H1 (cell line): ENCODE measurements around the gene ZNF248. TPM values are rescaled to one million over a fixed set of nuclear protein-coding genes. Genes with fewer than 3 reads are reported as not detected.

Experiments
- CTCF ChIA-PET: fragments of 300-600 bp; sonication (Branson Sonifier 250); formaldehyde crosslinking; loops from one replicate; lab custom pipeline; 2021; ENCODE audit not compliant: partially characterized antibody; lab: Charles Lee
- POLR2A ChIA-PET: fragments of 300-600 bp; sonication (Branson Sonifier 250); formaldehyde crosslinking; loops from one replicate; lab custom pipeline; 2021; ENCODE audit warnings: inconsistent platforms; ENCODE audit not compliant: partially characterized antibody; lab: Charles Lee
- DNase-seq, 2 experiments: peaks; one replicate each; pipeline versions ENCODE4 v3.0.0 to v3.0.0-alpha.2; 2010 to 2022; ENCODE audit warnings: low spot score in 2 of 2, low read depth in 1 of 2, mixed read lengths in 1 of 2
- FAIRE-seq: peaks from 2 replicates; lab custom pipeline; 2011; peaks lifted over from hg19 to GRCh38; lab: Jason Lieb, UNC
- H2AFZ ChIP-seq: 2 replicates; pipeline ENCODE4 v1.8.1; 2012; ENCODE audit warnings: low read length, inconsistent platforms
- H2AK5ac ChIP-seq: 2 replicates; pipeline ENCODE4 v1.6.1; 2013; ENCODE audit warnings: low read depth, low read length
- H2BK120ac ChIP-seq: replicated peaks from 2 replicates; pipeline ENCODE3; 2013; ENCODE audit warnings: low read depth, low read length, inconsistent platforms
- H2BK12ac ChIP-seq: 2 replicates; pipeline ENCODE4 v1.6.1; 2013; ENCODE audit warnings: low read depth, low read length
- H2BK15ac ChIP-seq: 2 replicates; pipeline ENCODE4 v1.6.1; 2013; ENCODE audit warnings: low read length
- H2BK20ac ChIP-seq: 2 replicates; pipeline ENCODE4 v1.6.1; 2013; ENCODE audit warnings: low read length
- H2BK5ac ChIP-seq: 2 replicates; pipeline ENCODE4 v1.6.1; 2013; ENCODE audit warnings: low read depth, low read length
- H3K14ac ChIP-seq: 2 replicates; pipeline ENCODE4 v1.6.1; 2013; ENCODE audit warnings: inconsistent platforms; ENCODE audit not compliant: insufficient read length
- H3K18ac ChIP-seq: 2 replicates; pipeline ENCODE4 v1.6.1; 2013; ENCODE audit warnings: low read length; ENCODE audit errors: extremely low read depth
- H3K23ac ChIP-seq: 2 replicates; pipeline ENCODE4 v1.6.1; 2013; ENCODE audit warnings: inconsistent platforms; ENCODE audit not compliant: insufficient read length
- H3K23me2 ChIP-seq: 2 replicates; pipeline ENCODE4 v1.6.1; 2013; ENCODE audit warnings: low read depth, low read length
- H3K27ac ChIP-seq: 2 replicates; pipeline ENCODE4 v1.6.1; 2011; ENCODE audit warnings: low read depth, low read length, inconsistent platforms
- H3K27me3 ChIP-seq, 4 experiments: replicated peaks in 1 of 4; 1 replicate in 1 of 4; 2 replicates in 3 of 4; pipeline versions ENCODE4 v1.6.1 to v1.8.1; 2011 to 2013; ENCODE audit warnings: low read length in 3 of 4, mild to moderate bottlenecking in 3 of 4, inconsistent platforms in 2 of 4, mixed read lengths in 2 of 4, moderate library complexity in 1 of 4; ENCODE audit not compliant: control insufficient read depth in 3 of 4, insufficient read depth in 3 of 4; ENCODE audit errors: extremely low read depth in 1 of 4
- H3K36me3 ChIP-seq, 4 experiments: 2 replicates each; pipeline versions ENCODE4 v1.6.1 to v1.8.1; 2011 to 2013; ENCODE audit warnings: mild to moderate bottlenecking in 4 of 4, low read length in 3 of 4, moderate library complexity in 2 of 4, control low read depth in 1 of 4, inconsistent platforms in 1 of 4; ENCODE audit not compliant: insufficient read depth in 4 of 4, control insufficient read depth in 2 of 4
- H3K4ac ChIP-seq: replicated peaks from 2 replicates; pipeline ENCODE3; 2013; ENCODE audit warnings: low read length, low read depth, mixed read lengths, inconsistent platforms; ENCODE audit not compliant: insufficient read length
- H3K4me1 ChIP-seq, 4 experiments: replicated peaks in 1 of 4; 1 replicate in 1 of 4; 2 replicates in 3 of 4; pipeline versions ENCODE4 v1.6.1 to v1.8.1; 2011 to 2013; ENCODE audit warnings: low read length in 3 of 4, inconsistent platforms in 2 of 4, mixed read lengths in 1 of 4; ENCODE audit not compliant: insufficient read depth in 4 of 4, control insufficient read depth in 3 of 4
- H3K4me2 ChIP-seq, 2 experiments: 2 replicates each; pipeline versions ENCODE4 v1.6.1 to v1.8.1; 2011 to 2013; ENCODE audit warnings: low read depth in 2 of 2, low read length in 2 of 2, control low read depth in 1 of 2, inconsistent platforms in 1 of 2, mild to moderate bottlenecking in 1 of 2; ENCODE audit not compliant: insufficient read depth in 1 of 2
- H3K4me3 ChIP-seq, 4 experiments: fragments of 200-600, 300-600 bp in 1 of 4; sonication (generic), shearing (Covaris generic), sonication (Bioruptor Twin) in 1 of 4; 2 replicates each; pipeline versions ENCODE4 v1.5.1 to v1.8.1; 2011 to 2016; ENCODE audit warnings: low read length in 4 of 4, low read depth in 3 of 4, control low read depth in 2 of 4, inconsistent platforms in 2 of 4, mild to moderate bottlenecking in 2 of 4, mixed read lengths in 1 of 4, moderate library complexity in 1 of 4; ENCODE audit not compliant: insufficient read depth in 2 of 4; ENCODE audit errors: extremely low read depth in 1 of 4
- H3K56ac ChIP-seq: replicated peaks from 2 replicates; pipeline ENCODE3; 2013; ENCODE audit warnings: low read depth, mild to moderate bottlenecking, mixed read lengths, low read length, inconsistent platforms; ENCODE audit not compliant: insufficient read length
- H3K79me1 ChIP-seq: 2 replicates; pipeline ENCODE4 v1.6.1; 2013; ENCODE audit warnings: low read depth, low read length, control low read depth
- H3K79me2 ChIP-seq, 2 experiments: 2 replicates each; pipeline versions ENCODE4 v1.6.1 to v1.8.1; 2012 to 2013; ENCODE audit warnings: low read length in 2 of 2, mild to moderate bottlenecking in 2 of 2, inconsistent platforms in 1 of 2; ENCODE audit not compliant: insufficient read depth in 2 of 2, control insufficient read depth in 1 of 2
- H3K9ac ChIP-seq, 4 experiments: replicated peaks in 1 of 4; 1 replicate in 1 of 4; 2 replicates in 3 of 4; pipeline versions ENCODE4 v1.6.1 to v1.8.1; 2011 to 2013; ENCODE audit warnings: low read depth in 3 of 4, low read length in 3 of 4, control low read depth in 2 of 4, mild to moderate bottlenecking in 2 of 4, moderate library complexity in 2 of 4, inconsistent platforms in 1 of 4; ENCODE audit errors: extremely low read depth in 1 of 4
- H3K9me3 ChIP-seq, 2 experiments: 2 replicates each; pipeline versions ENCODE4 v1.6.1 to v1.8.1; 2012 to 2013; ENCODE audit warnings: mild to moderate bottlenecking in 2 of 2, moderate library complexity in 2 of 2, control low read depth in 1 of 2, inconsistent platforms in 1 of 2, low read depth in 1 of 2, low read length in 1 of 2, mixed read lengths in 1 of 2; ENCODE audit not compliant: insufficient read depth in 2 of 2
- H4K20me1 ChIP-seq, 2 experiments: replicated peaks in 1 of 2; 2 replicates each; pipeline versions ENCODE3 to v1.8.1; 2011 to 2013; ENCODE audit warnings: inconsistent platforms in 2 of 2, low read length in 2 of 2, mild to moderate bottlenecking in 1 of 2; ENCODE audit not compliant: insufficient read depth in 2 of 2, control insufficient read depth in 1 of 2
- H4K5ac ChIP-seq: 2 replicates; pipeline ENCODE4 v1.6.1; 2013; ENCODE audit warnings: low read length, low read depth, mixed read lengths, inconsistent platforms; ENCODE audit not compliant: insufficient read length
- H4K8ac ChIP-seq: 2 replicates; pipeline ENCODE4 v1.8.0; 2013; ENCODE audit warnings: mild to moderate bottlenecking, moderate library complexity, low read length, inconsistent platforms; ENCODE audit not compliant: insufficient read depth; ENCODE audit errors: extremely low read depth
- H4K91ac ChIP-seq: replicated peaks from 2 replicates; pipeline ENCODE3; 2013; ENCODE audit warnings: low read length, mixed read lengths, inconsistent platforms; ENCODE audit not compliant: insufficient read length
- CTBP2 ChIP-seq: IDR thresholded peaks from 2 replicates; pipeline ENCODE4 v1.7.0; 2011; ENCODE audit warnings: borderline replicate concordance, mild to moderate bottlenecking, moderate library complexity, mixed read lengths, low read length; ENCODE audit not compliant: insufficient read depth, insufficient read length
- EGR1 ChIP-seq: IDR thresholded peaks from 2 replicates; pipeline ENCODE4 v1.6.1; 2011; ENCODE audit warnings: low read depth, low read length, borderline replicate concordance
- HDAC2 ChIP-seq, 2 experiments: fragments of 300-600 bp in 1 of 2; sonication (generic) in 1 of 2; IDR thresholded peaks; 2 replicates each; pipeline ENCODE4 v1.6.1; 2011 to 2012; ENCODE audit warnings: low read depth in 2 of 2, low read length in 2 of 2, mild to moderate bottlenecking in 2 of 2, moderate library complexity in 2 of 2, borderline replicate concordance in 1 of 2, inconsistent platforms in 1 of 2
- NRF1 ChIP-seq: IDR thresholded peaks from 2 replicates; pipeline ENCODE4 v1.6.1; 2011; ENCODE audit warnings: mild to moderate bottlenecking, low read depth, low read length, improper control_type of control experiment
- SIRT6 ChIP-seq: IDR thresholded peaks from one replicate; pipeline ENCODE4 v1.7.1; 2012; ENCODE audit warnings: low read length, inconsistent platforms
- SRF ChIP-seq: IDR thresholded peaks from 2 replicates; pipeline ENCODE4 v1.6.1; 2011; ENCODE audit warnings: mild to moderate bottlenecking, low read depth, low read length, moderate library complexity
- TAF7 ChIP-seq: optimal IDR thresholded peaks from 2 replicates; pipeline ENCODE3; 2011; ENCODE audit warnings: low read depth, mild to moderate bottlenecking, inconsistent platforms, low read length, moderate library complexity, borderline replicate concordance
- TBP ChIP-seq: IDR thresholded peaks from 2 replicates; pipeline ENCODE4 v1.6.1; 2011; ENCODE audit warnings: low read depth, low read length, improper control_type of control experiment
- TCF12 ChIP-seq: IDR thresholded peaks from 2 replicates; pipeline ENCODE4 v1.6.1; 2011; ENCODE audit warnings: low read depth, mild to moderate bottlenecking, low read length
- WGBS, 2 experiments: shearing (Covaris generic) in 1 of 2; methylation state at CpG; one replicate each; pipeline versions ENCODE4 v1.1.6 to v1.1.7; 2013 to 2015; ENCODE audit warnings: low lambda C conversion rate in 2 of 2, mixed read lengths in 2 of 2, inconsistent platforms in 1 of 2, low coverage in 1 of 2, missing lambda C conversion rate in 1 of 2; ENCODE audit not compliant: insufficient replicate concordance in 2 of 2, insufficient coverage in 1 of 2, insufficient read length in 1 of 2; ENCODE audit errors: extremely low coverage in 1 of 2, missing lambda C conversion rate in 1 of 2; 5-methylcytosine and 5-hydroxymethylcytosine counted together
- polyA plus RNA-seq, 7 experiments: library from polyadenylated mRNA; depleted of rRNA in 3 of 7; stranded (reverse) in 5 of 7; unstranded in 2 of 7; fragments of >200 nt in 5 of 7; fragments of 200-250 nt in 2 of 7; gene quantifications; 1 replicate in 5 of 7; 2 replicates in 1 of 7; 4 replicates in 1 of 7; pipeline versions ENCODE4 v1.2.1 to v1.2.3, GENCODE V29; 2011 to 2013; ENCODE audit warnings: missing spikeins in 2 of 7, mixed read lengths in 2 of 7
- total RNA-seq: library from RNA; stranded (reverse); fragmentation: NEBNext Ultra II Directional; extraction: Animal tissue kit (Norgen Biotek cat#: 25700); gene quantifications from 2 replicates; pipeline ENCODE4 v1.2.1, GENCODE V29; 2021
- TF ChIP-seq, protein P1 (sequence below), 3 experiments: IDR thresholded peaks; 1 replicate in 2 of 3; 2 replicates in 1 of 3; pipeline versions ENCODE4 v1.5.1 to v1.6.1; 2011; ENCODE audit warnings: low read length in 3 of 3, mild to moderate bottlenecking in 3 of 3, inconsistent platforms in 2 of 3, low read depth in 1 of 3, moderate library complexity in 1 of 3; ENCODE audit not compliant: insufficient read depth in 1 of 3; ENCODE audit errors: control extremely low read depth in 1 of 3

Gene ZNF248
- total and polyA plus RNA-seq, 2 of the 8 experiments (the other 6 are each of a cell fraction or from before 2014, with no cell fraction given) = 9.1 TPM; not detected in 1

DNA sequence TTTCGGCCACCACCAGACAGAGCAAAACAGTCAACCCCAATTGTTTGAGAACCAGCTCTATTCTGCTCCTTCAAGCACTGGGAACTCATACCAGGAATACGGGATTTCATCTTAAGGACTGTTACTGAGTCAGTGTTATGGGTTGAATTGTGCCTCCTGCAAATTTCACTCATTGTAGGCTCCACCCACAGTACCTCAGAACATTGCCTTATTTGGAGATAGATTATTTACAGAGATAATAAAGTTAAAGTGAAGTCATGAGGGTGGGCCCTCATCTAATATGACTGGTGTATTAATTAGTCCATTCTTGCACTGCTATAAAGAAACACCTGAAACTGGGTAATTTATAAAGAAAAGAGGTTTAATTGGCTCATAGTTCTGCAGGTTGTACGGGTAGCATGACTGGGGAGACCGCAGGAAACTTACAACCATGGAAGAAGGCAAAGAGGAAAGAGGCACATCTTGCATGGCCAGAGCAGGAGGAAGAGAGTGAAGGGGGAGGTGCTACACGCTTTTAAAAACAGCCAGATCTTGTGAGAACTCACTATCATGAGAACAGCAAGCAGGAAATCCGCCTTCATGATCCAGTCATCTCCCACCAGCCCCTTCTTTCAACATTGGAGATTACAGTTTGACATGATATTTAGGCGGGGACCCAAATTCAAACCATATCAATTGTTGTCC lies 14.3 kb upstream of the ZNF248 start:
- H3K79me1 ChIP-seq = no peaks in the 10 kb centered on the region
- no peak for FAIRE-seq
- no peak overlapping the region for H2AFZ ChIP-seq
- H3K27me3 ChIP-seq = no peaks in the 10 kb centered on the region
- H3K14ac ChIP-seq = no peak overlapping the region
- no peak overlapping the region for H3K4ac ChIP-seq
- no peak overlapping the region for H2BK15ac ChIP-seq
- DNase-seq = no peak
- no peaks in the 10 kb centered on the region for H3K79me2 ChIP-seq
- H4K20me1 ChIP-seq = no peaks in the 10 kb centered on the region
- no peak overlapping the region for H3K23ac ChIP-seq
- WGBS, 2 experiments = 65% methylated on average over 7 of the region's 7 CpGs; no CpG with 5 or more reads in 1 of the 2 experiments
- no peak overlapping the region for H3K4me3 ChIP-seq
- no peak overlapping the region for H3K56ac ChIP-seq
- H2AK5ac ChIP-seq = no peak overlapping the region
- H2BK120ac ChIP-seq = no peak overlapping the region
- H3K27ac ChIP-seq = no peak overlapping the region
- no peak overlapping the region for H2BK12ac ChIP-seq
- H3K23me2 ChIP-seq = no peaks in the 10 kb centered on the region
- CTCF ChIA-PET = no interaction called here
- peaks cover 54 to 78% of the 10 kb centered on the region in 2 experiments for H3K9me3 ChIP-seq
- no peak overlapping the region for H3K18ac ChIP-seq
- POLR2A ChIA-PET = no interaction called here
- H3K9ac ChIP-seq = no peak overlapping the region
- H4K91ac ChIP-seq = no peak overlapping the region
- H3K36me3 ChIP-seq = no peaks in the 10 kb centered on the region
- H3K4me1 ChIP-seq = no peaks in the 10 kb centered on the region
- no peak overlapping the region for H4K8ac ChIP-seq
- no peak overlapping the region for H4K5ac ChIP-seq
- H2BK5ac ChIP-seq = no peak overlapping the region
- no peak overlapping the region for H2BK20ac ChIP-seq
- no peak overlapping the region for H3K4me2 ChIP-seq
- TF ChIP-seq, protein P1, sequence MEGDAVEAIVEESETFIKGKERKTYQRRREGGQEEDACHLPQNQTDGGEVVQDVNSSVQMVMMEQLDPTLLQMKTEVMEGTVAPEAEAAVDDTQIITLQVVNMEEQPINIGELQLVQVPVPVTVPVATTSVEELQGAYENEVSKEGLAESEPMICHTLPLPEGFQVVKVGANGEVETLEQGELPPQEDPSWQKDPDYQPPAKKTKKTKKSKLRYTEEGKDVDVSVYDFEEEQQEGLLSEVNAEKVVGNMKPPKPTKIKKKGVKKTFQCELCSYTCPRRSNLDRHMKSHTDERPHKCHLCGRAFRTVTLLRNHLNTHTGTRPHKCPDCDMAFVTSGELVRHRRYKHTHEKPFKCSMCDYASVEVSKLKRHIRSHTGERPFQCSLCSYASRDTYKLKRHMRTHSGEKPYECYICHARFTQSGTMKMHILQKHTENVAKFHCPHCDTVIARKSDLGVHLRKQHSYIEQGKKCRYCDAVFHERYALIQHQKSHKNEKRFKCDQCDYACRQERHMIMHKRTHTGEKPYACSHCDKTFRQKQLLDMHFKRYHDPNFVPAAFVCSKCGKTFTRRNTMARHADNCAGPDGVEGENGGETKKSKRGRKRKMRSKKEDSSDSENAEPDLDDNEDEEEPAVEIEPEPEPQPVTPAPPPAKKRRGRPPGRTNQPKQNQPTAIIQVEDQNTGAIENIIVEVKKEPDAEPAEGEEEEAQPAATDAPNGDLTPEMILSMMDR (IDR thresholded peaks at IDR 0.05; ENCODE audit: control extremely low read depth in 1 of 3, insufficient read depth in 1 of 3, low read depth in 1 of 3, low read length in 3 of 3) = no peak
- TF ChIP-seq SIRT6 (no peak), SRF (no peak), TCF12 (no peak), TBP (no peak), CTBP2 (no peak), NRF1 (no peak), TAF7 (no peak), HDAC2 (IDR thresholded peaks at IDR 0.05; ENCODE audit: borderline replicate concordance in 1 of 2, low read depth in 2 of 2, low read length in 2 of 2) (no peak), EGR1 (no peak)
